Liver (tissue), 3 donors: ENCODE results near the gene TMEM14C.

Experiments
- CTCF ChIP-seq: fragments of 150-350 bp; IDR thresholded peaks from 2 replicates; pipeline ENCODE4 v1.5.1; 2017; ENCODE audit warnings: improper control_type of control experiment, low read depth, low read length; ENCODE audit not compliant: missing input control
- EGR1 ChIP-seq, 2 donors: IDR thresholded peaks; 2 replicates each; pipeline ENCODE4 v1.6.1; 2016 to 2018; ENCODE audit warnings: antibody characterized with exemption in 2 of 2, low read depth in 2 of 2
- JUND ChIP-seq, 2 donors: IDR thresholded peaks; 2 replicates each; pipeline ENCODE4 v1.6.1; 2016; ENCODE audit warnings: antibody characterized with exemption in 2 of 2
- RAD21 ChIP-seq, 2 donors: IDR thresholded peaks; 2 replicates each; pipeline ENCODE4 v1.6.1; 2016; ENCODE audit warnings: antibody characterized with exemption in 2 of 2, mild to moderate bottlenecking in 2 of 2
- TF ChIP-seq, protein P1 (sequence below): IDR thresholded peaks from 2 replicates; pipeline ENCODE4 v1.6.1; 2016; ENCODE audit warnings: antibody characterized with exemption, mild to moderate bottlenecking
- donor health status: healthy.
- donor health status: healthy.

DNA sequence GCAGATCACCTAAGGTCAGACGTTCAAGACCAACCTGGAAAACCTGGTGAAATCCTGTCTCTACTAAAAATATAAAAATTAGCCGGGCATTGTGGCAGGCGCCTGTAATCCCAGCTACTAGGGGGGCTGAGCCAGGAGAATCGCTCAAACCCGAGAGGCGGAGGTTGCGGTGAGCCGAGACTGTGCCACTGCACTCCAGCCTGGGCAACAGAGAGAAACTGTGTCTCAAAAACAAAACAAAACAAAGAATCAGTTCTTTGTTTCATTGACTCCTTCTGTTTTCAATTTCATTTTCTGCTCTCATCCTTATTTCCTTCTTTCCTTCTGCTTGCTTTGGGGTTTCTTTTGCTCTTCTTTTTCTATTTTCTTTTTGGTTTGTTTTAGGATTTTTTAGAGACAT, 8.9 kb upstream of the TMEM14C start:
- TF ChIP-seq, protein P1, sequence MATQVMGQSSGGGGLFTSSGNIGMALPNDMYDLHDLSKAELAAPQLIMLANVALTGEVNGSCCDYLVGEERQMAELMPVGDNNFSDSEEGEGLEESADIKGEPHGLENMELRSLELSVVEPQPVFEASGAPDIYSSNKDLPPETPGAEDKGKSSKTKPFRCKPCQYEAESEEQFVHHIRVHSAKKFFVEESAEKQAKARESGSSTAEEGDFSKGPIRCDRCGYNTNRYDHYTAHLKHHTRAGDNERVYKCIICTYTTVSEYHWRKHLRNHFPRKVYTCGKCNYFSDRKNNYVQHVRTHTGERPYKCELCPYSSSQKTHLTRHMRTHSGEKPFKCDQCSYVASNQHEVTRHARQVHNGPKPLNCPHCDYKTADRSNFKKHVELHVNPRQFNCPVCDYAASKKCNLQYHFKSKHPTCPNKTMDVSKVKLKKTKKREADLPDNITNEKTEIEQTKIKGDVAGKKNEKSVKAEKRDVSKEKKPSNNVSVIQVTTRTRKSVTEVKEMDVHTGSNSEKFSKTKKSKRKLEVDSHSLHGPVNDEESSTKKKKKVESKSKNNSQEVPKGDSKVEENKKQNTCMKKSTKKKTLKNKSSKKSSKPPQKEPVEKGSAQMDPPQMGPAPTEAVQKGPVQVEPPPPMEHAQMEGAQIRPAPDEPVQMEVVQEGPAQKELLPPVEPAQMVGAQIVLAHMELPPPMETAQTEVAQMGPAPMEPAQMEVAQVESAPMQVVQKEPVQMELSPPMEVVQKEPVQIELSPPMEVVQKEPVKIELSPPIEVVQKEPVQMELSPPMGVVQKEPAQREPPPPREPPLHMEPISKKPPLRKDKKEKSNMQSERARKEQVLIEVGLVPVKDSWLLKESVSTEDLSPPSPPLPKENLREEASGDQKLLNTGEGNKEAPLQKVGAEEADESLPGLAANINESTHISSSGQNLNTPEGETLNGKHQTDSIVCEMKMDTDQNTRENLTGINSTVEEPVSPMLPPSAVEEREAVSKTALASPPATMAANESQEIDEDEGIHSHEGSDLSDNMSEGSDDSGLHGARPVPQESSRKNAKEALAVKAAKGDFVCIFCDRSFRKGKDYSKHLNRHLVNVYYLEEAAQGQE, result no peak
- TF ChIP-seq CTCF (no peak), EGR1 (IDR thresholded peaks at IDR 0.05; ENCODE audit: low read depth in 2 of 2) (no peak), JUND (IDR thresholded peaks at IDR 0.05) (no peak), RAD21 (IDR thresholded peaks at IDR 0.05) (no peak)
